Astrocyte (in vitro differentiated cells and primary cell): ENCODE measurements around the gene NKAIN1. TPM values are rescaled to one million over a fixed set of nuclear protein-coding genes. Genes with fewer than 3 reads are reported as not detected.
A peak's percentile ranks its signal among the peaks of the same experiment; 100 is the strongest.

Experiments used
- DNase-seq: peaks from one replicate; pipeline ENCODE4 v3.0.0-alpha.2; 2010; ENCODE audit warnings: low read depth
- FAIRE-seq: peaks from 2 replicates; lab custom pipeline; 2011; peaks lifted over from hg19 to GRCh38; lab: Jason Lieb, UNC
- H2AFZ ChIP-seq: 2 replicates; pipeline ENCODE4 v1.6.0; 2012; ENCODE audit warnings: low read depth, low read length, inconsistent platforms
- H3K27ac ChIP-seq: 2 replicates; pipeline ENCODE4 v1.5.1; 2011; ENCODE audit warnings: low read depth, low read length, inconsistent platforms
- H3K27me3 ChIP-seq: 2 replicates; pipeline ENCODE4 v1.6.0; 2011; ENCODE audit warnings: low read length, inconsistent platforms; ENCODE audit not compliant: insufficient read depth
- H3K36me3 ChIP-seq: 2 replicates; pipeline ENCODE4 v1.5.1; 2011; ENCODE audit warnings: low read length, inconsistent platforms; ENCODE audit not compliant: insufficient read depth
- H3K4me1 ChIP-seq: 2 replicates; pipeline ENCODE4 v1.5.1; 2011; ENCODE audit warnings: low read length, inconsistent platforms; ENCODE audit not compliant: insufficient read depth
- H3K4me2 ChIP-seq: 2 replicates; pipeline ENCODE4 v1.6.0; 2012; ENCODE audit warnings: low read length, inconsistent platforms
- H3K4me3 ChIP-seq: 2 replicates; pipeline ENCODE4 v1.5.1; 2011; ENCODE audit warnings: low read depth, mild to moderate bottlenecking, low read length, inconsistent platforms; ENCODE audit not compliant: insufficient read depth
- H3K79me2 ChIP-seq: 2 replicates; pipeline ENCODE4 v1.6.0; 2012; ENCODE audit warnings: mild to moderate bottlenecking, low read length, inconsistent platforms; ENCODE audit not compliant: insufficient read depth
- H3K9ac ChIP-seq: 2 replicates; pipeline ENCODE4 v1.6.0; 2012; ENCODE audit warnings: mild to moderate bottlenecking, low read length, inconsistent platforms
- H3K9me3 ChIP-seq: 2 replicates; pipeline ENCODE4 v1.5.1; 2012; ENCODE audit warnings: low read depth, mild to moderate bottlenecking, low read length, inconsistent platforms; ENCODE audit not compliant: insufficient read depth
- H4K20me1 ChIP-seq: 2 replicates; pipeline ENCODE4 v1.6.0; 2012; ENCODE audit warnings: low read length, inconsistent platforms; ENCODE audit not compliant: insufficient read depth
- H3K27ac Mint-ChIP-seq: one replicate; pipeline ENCODE4 v1.8.0; 2021; ENCODE audit warnings: mild to moderate bottlenecking, mixed read lengths; ENCODE audit not compliant: unreplicated experiment
- H3K27me3 Mint-ChIP-seq: one replicate; pipeline ENCODE4 v1.8.0; 2021; ENCODE audit warnings: low read depth, mixed read lengths; ENCODE audit not compliant: unreplicated experiment
- H3K36me3 Mint-ChIP-seq: one replicate; pipeline ENCODE4 v1.8.0; 2021; ENCODE audit warnings: low read depth, mixed read lengths; ENCODE audit not compliant: unreplicated experiment
- H3K4me1 Mint-ChIP-seq: one replicate; pipeline ENCODE4 v1.8.0; 2021; ENCODE audit warnings: low read depth, mixed read lengths; ENCODE audit not compliant: unreplicated experiment
- H3K4me3 Mint-ChIP-seq: one replicate; pipeline ENCODE4 v1.8.0; 2021; ENCODE audit warnings: mild to moderate bottlenecking, moderate library complexity, mixed read lengths; ENCODE audit not compliant: unreplicated experiment
- H3K9me3 Mint-ChIP-seq: one replicate; pipeline ENCODE4 v1.8.0; 2021; ENCODE audit warnings: mild to moderate bottlenecking, mixed read lengths; ENCODE audit not compliant: unreplicated experiment
- EZH2 ChIP-seq: IDR thresholded peaks from 2 replicates; pipeline ENCODE4 v1.6.1; 2012; ENCODE audit warnings: mild to moderate bottlenecking, low read length, inconsistent platforms; ENCODE audit not compliant: insufficient read depth
- total RNA-seq: library from RNA; stranded (reverse); gene quantifications from 2 replicates; pipeline ENCODE4 v1.2.1, GENCODE V29; 2021
- TF ChIP-seq, protein P1 (sequence below): IDR thresholded peaks from 2 replicates; pipeline ENCODE4 v1.5.1; 2011; ENCODE audit warnings: low read depth, mild to moderate bottlenecking, inconsistent platforms, low read length, moderate library complexity; ENCODE audit not compliant: insufficient read depth

The NKAIN1 gene
- total RNA-seq, 1 donor from 2014 or later: 5.6 TPM

DNA sequence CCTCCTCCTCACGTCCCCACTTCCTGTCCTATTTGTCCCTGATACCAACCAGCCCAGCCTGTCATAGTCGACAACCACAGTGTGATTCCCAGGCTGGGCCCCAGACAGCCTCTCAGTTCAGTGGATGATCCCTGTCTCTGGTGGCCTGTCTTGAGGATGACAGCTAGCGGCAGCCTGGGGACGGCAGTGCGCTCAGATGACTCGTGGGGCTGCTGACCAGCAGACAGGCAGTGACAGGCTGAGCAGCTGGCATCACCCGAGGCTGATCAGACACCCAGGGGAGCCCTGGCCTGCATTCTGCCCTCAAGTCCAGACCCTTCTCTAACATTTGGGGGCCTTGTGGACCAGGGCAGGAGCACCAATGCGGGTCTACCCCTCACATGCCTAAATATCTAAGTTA lies 21.0 kb downstream of the NKAIN1 start:
- FAIRE-seq (no peak), DNase-seq (no peak)
- no peak overlapping the region for H2AFZ ChIP-seq
- no peak overlapping the region for H3K9ac ChIP-seq
- no peak overlapping the region for H3K27ac ChIP-seq
- H3K36me3 ChIP-seq: no peaks in the 10 kb centered on the region
- Mint-ChIP-seq H3K9me3 (peaks cover 1% of the 10 kb centered on the region), H3K36me3 (peaks cover 1% of the 10 kb centered on the region), H3K4me1 (peaks cover 8% of the 10 kb centered on the region), H3K4me3 (no peak overlapping the region), H3K27ac (no peak overlapping the region), H3K27me3 (peaks cover 3% of the 10 kb centered on the region)
- H3K4me1 ChIP-seq: no peaks in the 10 kb centered on the region
- no peak overlapping the region for H3K4me2 ChIP-seq
- H3K4me3 ChIP-seq: no peak overlapping the region
- H3K9me3 ChIP-seq: no peaks in the 10 kb centered on the region
- no peak for TF ChIP-seq EZH2
- TF ChIP-seq, protein P1, sequence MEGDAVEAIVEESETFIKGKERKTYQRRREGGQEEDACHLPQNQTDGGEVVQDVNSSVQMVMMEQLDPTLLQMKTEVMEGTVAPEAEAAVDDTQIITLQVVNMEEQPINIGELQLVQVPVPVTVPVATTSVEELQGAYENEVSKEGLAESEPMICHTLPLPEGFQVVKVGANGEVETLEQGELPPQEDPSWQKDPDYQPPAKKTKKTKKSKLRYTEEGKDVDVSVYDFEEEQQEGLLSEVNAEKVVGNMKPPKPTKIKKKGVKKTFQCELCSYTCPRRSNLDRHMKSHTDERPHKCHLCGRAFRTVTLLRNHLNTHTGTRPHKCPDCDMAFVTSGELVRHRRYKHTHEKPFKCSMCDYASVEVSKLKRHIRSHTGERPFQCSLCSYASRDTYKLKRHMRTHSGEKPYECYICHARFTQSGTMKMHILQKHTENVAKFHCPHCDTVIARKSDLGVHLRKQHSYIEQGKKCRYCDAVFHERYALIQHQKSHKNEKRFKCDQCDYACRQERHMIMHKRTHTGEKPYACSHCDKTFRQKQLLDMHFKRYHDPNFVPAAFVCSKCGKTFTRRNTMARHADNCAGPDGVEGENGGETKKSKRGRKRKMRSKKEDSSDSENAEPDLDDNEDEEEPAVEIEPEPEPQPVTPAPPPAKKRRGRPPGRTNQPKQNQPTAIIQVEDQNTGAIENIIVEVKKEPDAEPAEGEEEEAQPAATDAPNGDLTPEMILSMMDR: no peak
- H4K20me1 ChIP-seq: no peaks in the 10 kb centered on the region
- no peaks in the 10 kb centered on the region for H3K79me2 ChIP-seq
- peaks cover 7% of the 10 kb centered on the region for H3K27me3 ChIP-seq

DNA sequence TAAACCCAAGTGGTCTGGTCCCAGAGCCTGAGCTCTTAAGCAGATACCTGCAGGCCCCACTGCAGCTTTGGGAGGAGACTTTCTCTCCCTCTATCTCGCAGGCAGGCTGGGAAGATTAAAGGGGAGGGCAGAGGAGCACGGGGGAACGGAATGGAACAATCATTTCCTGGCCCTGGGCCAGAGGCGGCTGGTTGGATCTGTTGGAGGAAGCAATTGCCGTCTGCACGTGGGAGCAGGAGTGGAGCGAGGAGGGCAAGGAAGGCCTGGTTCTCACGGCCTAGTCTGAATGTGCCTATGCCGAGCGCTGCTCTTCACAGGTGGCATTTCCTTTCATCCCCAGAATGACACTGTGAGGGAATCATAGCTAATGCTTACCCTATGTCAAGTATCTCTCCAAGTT lies 23.7 kb downstream of the NKAIN1 start:
- Mint-ChIP-seq H3K27ac (no peak overlapping the region), H3K4me1 (peaks cover 8% of the 10 kb centered on the region), H3K9me3 (peaks cover 15% of the 10 kb centered on the region), H3K27me3 (no peaks in the 10 kb centered on the region), H3K36me3 (peaks cover 5% of the 10 kb centered on the region), H3K4me3 (no peak overlapping the region)
- H3K9me3 ChIP-seq: no peaks in the 10 kb centered on the region
- TF ChIP-seq, protein P1: no peak
- no peak for TF ChIP-seq EZH2
- no peaks in the 10 kb centered on the region for H3K36me3 ChIP-seq
- FAIRE-seq (no peak), DNase-seq (peak; percentile 13)
- no peak overlapping the region for H2AFZ ChIP-seq
- H3K9ac ChIP-seq: no peak overlapping the region
- H3K4me3 ChIP-seq: no peak overlapping the region
- H4K20me1 ChIP-seq: no peaks in the 10 kb centered on the region
- H3K4me2 ChIP-seq: no peak overlapping the region
- H3K27ac ChIP-seq: no peak overlapping the region
- no peaks in the 10 kb centered on the region for H3K4me1 ChIP-seq
- H3K27me3 ChIP-seq: peaks cover 5% of the 10 kb centered on the region
- no peaks in the 10 kb centered on the region for H3K79me2 ChIP-seq

DNA sequence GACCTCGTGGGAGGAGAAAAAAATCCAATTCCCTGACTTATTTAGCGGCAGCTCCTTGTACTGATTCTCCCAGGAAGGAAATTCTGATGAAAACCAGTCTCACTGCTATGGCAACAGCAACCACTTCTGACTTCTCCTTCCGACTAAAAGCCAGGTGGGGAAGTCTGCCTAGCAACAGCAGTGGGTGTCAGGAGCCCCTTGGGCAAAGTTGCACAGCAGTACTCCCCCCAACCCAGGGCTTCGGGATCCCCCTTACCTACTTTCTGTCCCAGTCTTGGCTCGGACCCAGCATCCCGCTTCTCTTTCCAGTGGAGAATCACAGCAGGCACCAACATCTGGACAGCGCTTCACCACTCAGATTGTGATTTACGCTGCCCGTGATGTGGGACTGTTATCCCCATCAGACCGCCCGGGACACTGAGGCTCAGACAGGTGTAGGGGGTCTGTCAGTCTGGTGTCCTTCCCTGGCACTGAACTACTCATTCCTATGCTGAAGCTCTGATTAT lies 24.6 kb downstream of the NKAIN1 start:
- FAIRE-seq: no peak

More for the DNA sequence above, 24.6 kb downstream of the NKAIN1 start:
- H3K4me3 ChIP-seq: no peak overlapping the region
- H3K4me3 Mint-ChIP-seq: no peak overlapping the region
- H3K9me3 ChIP-seq: no peaks in the 10 kb centered on the region
- peaks cover 21% of the 10 kb centered on the region for H3K9me3 Mint-ChIP-seq
- no peak overlapping the region for H3K27ac ChIP-seq
- H3K27me3 Mint-ChIP-seq: no peaks in the 10 kb centered on the region
- H3K4me2 ChIP-seq: no peak overlapping the region
- no peaks in the 10 kb centered on the region for H4K20me1 ChIP-seq
- peaks cover 5% of the 10 kb centered on the region for H3K36me3 Mint-ChIP-seq
- no peaks in the 10 kb centered on the region for H3K4me1 ChIP-seq
- H3K4me1 Mint-ChIP-seq: peaks cover 8% of the 10 kb centered on the region
- H2AFZ ChIP-seq: no peak overlapping the region
- no peak for DNase-seq
- peaks cover 5% of the 10 kb centered on the region for H3K27me3 ChIP-seq
- no peak overlapping the region for H3K27ac Mint-ChIP-seq
- TF ChIP-seq, protein P1: no peak
- no peak for TF ChIP-seq EZH2
- no peak overlapping the region for H3K9ac ChIP-seq
- no peaks in the 10 kb centered on the region for H3K36me3 ChIP-seq
- H3K79me2 ChIP-seq: no peaks in the 10 kb centered on the region
